ENCODE results near the gene DERL2.
A peak's percentile ranks its signal among the peaks of the same experiment; 100 is the strongest.

DERL2 gene

DNA sequence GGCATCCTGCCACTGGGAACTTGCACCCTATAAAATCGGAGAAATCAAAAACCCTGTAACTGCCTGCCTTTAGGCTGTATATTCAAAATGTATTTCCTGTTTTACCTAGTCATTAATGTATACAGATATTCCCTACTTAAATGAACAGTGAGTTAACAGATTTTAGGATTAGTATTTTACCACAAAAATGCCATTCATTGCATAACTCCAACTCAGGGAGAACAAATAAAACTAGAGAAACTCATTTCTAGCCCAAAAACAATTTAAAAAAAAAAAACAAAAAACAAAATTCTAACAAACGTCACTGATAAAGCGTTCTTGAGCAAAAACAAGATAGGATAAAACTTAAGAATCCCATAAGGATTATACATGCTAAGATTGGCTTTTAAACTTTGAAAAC is 13.5 kb downstream of the DERL2 start:
- Histone ChIP-seq H3K36me3 (ENCODE audit: insufficient read depth, low read length) (peaks cover 44% of the 10 kb centered on the region), H3K9me2 (ENCODE audit: low read depth, low read length) (no peaks in the 10 kb centered on the region), H3K27me3 (ENCODE audit: insufficient read depth, low read length) (no peaks in the 10 kb centered on the region), H3K9ac (ENCODE audit: low read length) (no peak overlapping the region), H3K4me1 (ENCODE audit: insufficient read depth, low read length, severe bottlenecking) (peaks cover 6% of the 10 kb centered on the region), H3K9me3 (ENCODE audit: low read length) (no peaks in the 10 kb centered on the region), H2AFZ (ENCODE audit: low read length) (no peak overlapping the region), H3F3A (ENCODE audit: insufficient read depth, low read length) (peaks cover 4% of the 10 kb centered on the region; the same call in 1 of the 2 replicates), H4K20me1 (ENCODE audit: insufficient read depth, low read length) (no peaks in the 10 kb centered on the region), H3K79me2 (ENCODE audit: insufficient read depth, low read length) (peaks cover 10% of the 10 kb centered on the region), H3K27ac (ENCODE audit: low read depth, low read length, poor library complexity, severe bottlenecking) (no peak overlapping the region), H3K4me3 (ENCODE audit: low read depth, low read length, poor library complexity, severe bottlenecking) (no peak overlapping the region), H3K4me2 (ENCODE audit: low read length) (no peak overlapping the region)
- TF ChIP-seq, protein P1, sequence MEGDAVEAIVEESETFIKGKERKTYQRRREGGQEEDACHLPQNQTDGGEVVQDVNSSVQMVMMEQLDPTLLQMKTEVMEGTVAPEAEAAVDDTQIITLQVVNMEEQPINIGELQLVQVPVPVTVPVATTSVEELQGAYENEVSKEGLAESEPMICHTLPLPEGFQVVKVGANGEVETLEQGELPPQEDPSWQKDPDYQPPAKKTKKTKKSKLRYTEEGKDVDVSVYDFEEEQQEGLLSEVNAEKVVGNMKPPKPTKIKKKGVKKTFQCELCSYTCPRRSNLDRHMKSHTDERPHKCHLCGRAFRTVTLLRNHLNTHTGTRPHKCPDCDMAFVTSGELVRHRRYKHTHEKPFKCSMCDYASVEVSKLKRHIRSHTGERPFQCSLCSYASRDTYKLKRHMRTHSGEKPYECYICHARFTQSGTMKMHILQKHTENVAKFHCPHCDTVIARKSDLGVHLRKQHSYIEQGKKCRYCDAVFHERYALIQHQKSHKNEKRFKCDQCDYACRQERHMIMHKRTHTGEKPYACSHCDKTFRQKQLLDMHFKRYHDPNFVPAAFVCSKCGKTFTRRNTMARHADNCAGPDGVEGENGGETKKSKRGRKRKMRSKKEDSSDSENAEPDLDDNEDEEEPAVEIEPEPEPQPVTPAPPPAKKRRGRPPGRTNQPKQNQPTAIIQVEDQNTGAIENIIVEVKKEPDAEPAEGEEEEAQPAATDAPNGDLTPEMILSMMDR (IDR thresholded peaks at IDR 0.05; ENCODE audit: low read length) = no peak
- TF ChIP-seq EZH2 (IDR thresholded peaks at IDR 0.05; ENCODE audit: borderline replicate concordance, low read length) = no peak

DNA sequence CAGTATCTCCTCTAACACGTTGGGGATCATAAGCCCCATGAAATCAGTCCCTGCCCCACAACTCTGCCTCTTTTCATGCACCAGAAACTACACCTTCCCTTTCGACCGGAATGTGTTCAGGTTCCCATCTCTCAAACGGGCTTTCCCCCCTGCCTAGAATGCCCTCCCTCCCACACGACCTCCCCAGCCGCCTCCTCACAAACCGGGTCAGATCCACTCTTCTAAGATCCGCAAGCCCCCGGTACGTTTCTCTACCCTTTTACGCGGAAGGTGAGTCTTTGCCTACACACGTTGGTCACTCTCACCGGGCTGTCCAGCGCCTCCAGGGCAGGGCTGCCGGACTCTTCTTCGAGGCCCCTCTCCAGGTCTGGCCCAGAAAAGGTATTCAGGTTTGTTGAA is 17.9 kb downstream of the DERL2 start:
- Histone ChIP-seq H3K4me2 (ENCODE audit: low read length) (peak overlapping the region; percentile 86), H4K20me1 (ENCODE audit: insufficient read depth, low read length) (no peaks in the 10 kb centered on the region), H3K27me3 (ENCODE audit: insufficient read depth, low read length) (no peaks in the 10 kb centered on the region), H3K79me2 (ENCODE audit: insufficient read depth, low read length) (peaks cover 54% of the 10 kb centered on the region), H3K9me2 (ENCODE audit: low read depth, low read length) (no peaks in the 10 kb centered on the region), H3K4me3 (ENCODE audit: low read depth, low read length, poor library complexity, severe bottlenecking) (peak overlapping the region; percentile 96), H3K9me3 (ENCODE audit: low read length) (no peaks in the 10 kb centered on the region), H2AFZ (ENCODE audit: low read length) (no peak overlapping the region), H3K36me3 (ENCODE audit: insufficient read depth, low read length) (peaks cover 13% of the 10 kb centered on the region), H3K9ac (ENCODE audit: low read length) (peak overlapping the region; percentile 98), H3K27ac (ENCODE audit: low read depth, low read length, poor library complexity, severe bottlenecking) (peak overlapping the region; percentile 14), H3K4me1 (ENCODE audit: insufficient read depth, low read length, severe bottlenecking) (peaks cover 34% of the 10 kb centered on the region), H3F3A (ENCODE audit: insufficient read depth, low read length) (peaks cover 4% of the 10 kb centered on the region; the same call in 1 of the 2 replicates)
- no peak for TF ChIP-seq EZH2 (IDR thresholded peaks at IDR 0.05; ENCODE audit: borderline replicate concordance, low read length)
- TF ChIP-seq, protein P1 (IDR thresholded peaks at IDR 0.05; ENCODE audit: low read length) = no peak

DNA sequence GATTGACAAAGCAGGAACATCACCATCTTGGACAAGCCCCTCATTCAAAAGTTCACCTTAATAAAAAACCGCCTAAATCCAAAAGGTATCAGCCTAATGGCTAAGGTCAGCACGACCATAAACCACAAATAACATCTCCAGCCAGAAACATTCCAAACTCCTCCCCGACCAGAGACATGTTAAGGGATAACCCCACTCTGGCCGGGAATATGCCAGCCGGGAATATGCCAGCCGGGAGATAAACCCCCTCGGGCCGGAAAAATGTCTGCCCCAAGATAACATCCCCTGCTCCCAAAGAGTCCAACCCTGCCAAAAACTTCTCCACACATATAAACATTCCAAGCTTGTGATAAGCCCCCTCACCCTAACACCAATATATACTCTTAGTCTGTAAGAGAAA is 18.6 kb downstream of the DERL2 start:
- no peak for TF ChIP-seq EZH2 (IDR thresholded peaks at IDR 0.05; ENCODE audit: borderline replicate concordance, low read length)
- TF ChIP-seq, protein P1 (IDR thresholded peaks at IDR 0.05; ENCODE audit: low read length) = no peak
- Histone ChIP-seq H3F3A (ENCODE audit: insufficient read depth, low read length) (peaks cover 4% of the 10 kb centered on the region; the same call in 1 of the 2 replicates), H3K4me1 (ENCODE audit: insufficient read depth, low read length, severe bottlenecking) (peaks cover 34% of the 10 kb centered on the region), H2AFZ (ENCODE audit: low read length) (no peak overlapping the region), H3K27me3 (ENCODE audit: insufficient read depth, low read length) (no peaks in the 10 kb centered on the region), H3K9ac (ENCODE audit: low read length) (peak overlapping the region; percentile 98), H3K9me2 (ENCODE audit: low read depth, low read length) (no peaks in the 10 kb centered on the region), H3K36me3 (ENCODE audit: insufficient read depth, low read length) (peaks cover 16% of the 10 kb centered on the region), H3K9me3 (ENCODE audit: low read length) (no peaks in the 10 kb centered on the region), H3K79me2 (ENCODE audit: insufficient read depth, low read length) (peaks cover 59% of the 10 kb centered on the region), H3K4me2 (ENCODE audit: low read length) (peak overlapping the region; percentile 86), H3K4me3 (ENCODE audit: low read depth, low read length, poor library complexity, severe bottlenecking) (peak overlapping the region; percentile 96), H3K27ac (ENCODE audit: low read depth, low read length, poor library complexity, severe bottlenecking) (no peak overlapping the region), H4K20me1 (ENCODE audit: insufficient read depth, low read length) (no peaks in the 10 kb centered on the region)

Measured in OCI-LY1 (cell line).